OCI-LY1 (cell line): ENCODE data around the gene RRAGD.

Source experiments
- CTCF ChIP-seq: fragments of 200-600 bp; sonication (generic), shearing (Covaris generic); IDR thresholded peaks from 2 replicates; pipeline ENCODE4 v1.5.1; 2017; ENCODE audit warnings: mild to moderate bottlenecking, antibody characterized with exemption, low read length, moderate library complexity, mixed read lengths
- EZH2 ChIP-seq: fragments of 200-600 bp; sonication (generic), shearing (Covaris generic); IDR thresholded peaks from 2 replicates; pipeline ENCODE4 v1.8.0; 2017; ENCODE audit warnings: borderline replicate concordance, mixed run types, mild to moderate bottlenecking, antibody characterized with exemption, low read length, moderate library complexity, mixed read lengths

- TF ChIP-seq EZH2: no peak
- no peak for TF ChIP-seq CTCF
Measured at GRCh38 chr6:89335164-89335563, 76.9 kb downstream of the RRAGD start.
